Muscle of leg (tissue), 11 donors: ENCODE measurements around the gene HOXB4. TPM values are rescaled to one million over a fixed set of nuclear protein-coding genes. Genes with fewer than 3 reads are reported as not detected.

Experiments
- DNase-seq: peaks from one replicate; pipeline ENCODE4 v3.0.0; 2013
- H3K27ac ChIP-seq: one replicate; pipeline ENCODE4 v1.5.1; 2013; ENCODE audit warnings: mild to moderate bottlenecking, low read length, control low read depth
- H3K27me3 ChIP-seq: one replicate; pipeline ENCODE4 v1.6.1; 2013; ENCODE audit warnings: low read length; ENCODE audit not compliant: control insufficient read depth, insufficient read depth
- H3K36me3 ChIP-seq: one replicate; pipeline ENCODE4 v1.6.1; 2013; ENCODE audit warnings: low read length; ENCODE audit not compliant: control insufficient read depth, insufficient read depth
- H3K4me1 ChIP-seq: one replicate; pipeline ENCODE4 v1.6.1; 2013; ENCODE audit warnings: low read length; ENCODE audit not compliant: control insufficient read depth, insufficient read depth
- H3K4me3 ChIP-seq: one replicate; pipeline ENCODE4 v1.5.1; 2013; ENCODE audit warnings: low read length, control low read depth
- H3K9me3 ChIP-seq: replicated peaks from 2 replicates; pipeline ENCODE4 v1.6.1; 2013; ENCODE audit warnings: low read depth, low read length; ENCODE audit not compliant: control insufficient read depth
- WGBS: methylation state at CpG from one replicate; pipeline ENCODE4 v1.1.5; 2013; ENCODE audit warnings: missing lambda C conversion rate; ENCODE audit not compliant: insufficient coverage; 5-methylcytosine and 5-hydroxymethylcytosine counted together
- polyA plus RNA-seq, 8 donors: library from polyadenylated mRNA; unstranded; fragments of 120-200 nt; gene quantifications; one replicate each; pipeline versions ENCODE4 v1.2.1 to v1.2.3, GENCODE V29; 2013; ENCODE audit warnings: inconsistent platforms in 1 of 8, low replicate concordance in 1 of 8; ENCODE audit not compliant: insufficient read length in 8 of 8, insufficient read depth in 1 of 8
- total RNA-seq: library from RNA; stranded (reverse); fragments of 120-200 nt; gene quantifications from one replicate; pipeline ENCODE4 v1.2.4, GENCODE V29; 2013

HOXB4 gene
- total and polyA plus RNA-seq, 9 donors, result 0.53 to 1.7 (median 1.2) TPM

GRCh38 chr17:48613862-48614694, 35.9 kb upstream of the HOXB4 start:
- no peak for DNase-seq
- Histone ChIP-seq H3K27ac (no peak overlapping the region), H3K9me3 (no peaks in the 10 kb centered on the region), H3K27me3 (peaks cover 100% of the 10 kb centered on the region), H3K36me3 (no peaks in the 10 kb centered on the region), H3K4me1 (peaks cover 36% of the 10 kb centered on the region), H3K4me3 (peak overlapping the region; percentile 13)
- WGBS, result under 1% methylated on average over 52 of the region's 55 CpGs

GRCh38 chr17:48612854-48613691, 34.9 kb upstream of the HOXB4 start:
- peaks cover 34% of the 10 kb centered on the region for H3K4me1 ChIP-seq
- no peak for DNase-seq
- H3K27me3 ChIP-seq, result peaks cover 100% of the 10 kb centered on the region
- peak overlapping the region; percentile 28 for H3K4me3 ChIP-seq
- H3K36me3 ChIP-seq, result no peaks in the 10 kb centered on the region
- H3K9me3 ChIP-seq, result no peaks in the 10 kb centered on the region
- peak overlapping the region; percentile 47 for H3K27ac ChIP-seq
- under 1% methylated on average over 58 of the region's 67 CpGs for WGBS

GRCh38 chr17:48612456-48612853, 34.3 kb upstream of the HOXB4 start:
- peaks cover 31% of the 10 kb centered on the region for H3K4me1 ChIP-seq
- no peak overlapping the region for H3K4me3 ChIP-seq
- WGBS, result 0% methylated on average over 5 of the region's 15 CpGs
- H3K27ac ChIP-seq, result peak overlapping the region; percentile 35
- no peak for DNase-seq
- H3K27me3 ChIP-seq, result peaks cover 100% of the 10 kb centered on the region
- H3K9me3 ChIP-seq, result no peaks in the 10 kb centered on the region
- no peaks in the 10 kb centered on the region for H3K36me3 ChIP-seq

GRCh38 chr17:48611681-48612455, 33.7 kb upstream of the HOXB4 start:
- Histone ChIP-seq H3K4me3 (peak overlapping the region; percentile 63), H3K27me3 (peaks cover 100% of the 10 kb centered on the region), H3K4me1 (peaks cover 31% of the 10 kb centered on the region), H3K36me3 (no peaks in the 10 kb centered on the region), H3K9me3 (no peaks in the 10 kb centered on the region), H3K27ac (peak overlapping the region; percentile 69)
- no peak for DNase-seq
- WGBS, result 2% methylated on average over 28 of the region's 36 CpGs

- H3K36me3 ChIP-seq, result no peaks in the 10 kb centered on the region
- H3K9me3 ChIP-seq, result no peaks in the 10 kb centered on the region
- peaks cover 100% of the 10 kb centered on the region for H3K27me3 ChIP-seq
- H3K4me3 ChIP-seq, result peak overlapping the region; percentile 63
- peak overlapping the region; percentile 60 for H3K27ac ChIP-seq
- no peak for DNase-seq
- H3K4me1 ChIP-seq, result peaks cover 31% of the 10 kb centered on the region
- 3% methylated on average over 12 of the region's 22 CpGs for WGBS
Measured at GRCh38 chr17:48611213-48611612, 33.1 kb upstream of the HOXB4 start.

GRCh38 chr17:48610282-48611211, 32.4 kb upstream of the HOXB4 start, which contains the start of gene HOXB7:
HOXB7 (minus strand) TSS chr17:48611017; CDS start chr17:48610918, 99 bp downstream.
- Histone ChIP-seq H3K4me3 (peak within 1 kb of the TSS; percentile 63), H3K4me1 (peaks cover 31% of the 10 kb centered on the region), H3K36me3 (no peaks in the 10 kb centered on the region), H3K27ac (peak within 1 kb of the TSS; percentile 69), H3K27me3 (peaks cover 100% of the 10 kb centered on the region), H3K9me3 (no peaks in the 10 kb centered on the region)
- DNase-seq, result peak; percentile 55
- under 1% methylated on average over 61 of the region's 79 CpGs for WGBS

- 1% methylated on average over 11 of the region's 15 CpGs for WGBS
- H3K27me3 ChIP-seq, result peaks cover 100% of the 10 kb centered on the region
- H3K9me3 ChIP-seq, result no peaks in the 10 kb centered on the region
- peaks cover 31% of the 10 kb centered on the region for H3K4me1 ChIP-seq
- no peak for DNase-seq
- peak overlapping the region; percentile 60 for H3K27ac ChIP-seq
- peak overlapping the region; percentile 63 for H3K4me3 ChIP-seq
- H3K36me3 ChIP-seq, result no peaks in the 10 kb centered on the region
Measured at GRCh38 chr17:48609759-48610281, 31.7 kb upstream of the HOXB4 start.

- no peaks in the 10 kb centered on the region for H3K36me3 ChIP-seq
- H3K27ac ChIP-seq, result no peak overlapping the region
- H3K9me3 ChIP-seq, result no peaks in the 10 kb centered on the region
- DNase-seq, result no peak
- H3K4me1 ChIP-seq, result peaks cover 27% of the 10 kb centered on the region
- peaks cover 100% of the 10 kb centered on the region for H3K27me3 ChIP-seq
- H3K4me3 ChIP-seq, result no peak overlapping the region
Measured at GRCh38 chr17:48609033-48609432, 30.9 kb upstream of the HOXB4 start.

GRCh38 chr17:48608494-48608834, 30.3 kb upstream of the HOXB4 start:
- no peak overlapping the region for H3K4me3 ChIP-seq
- no peaks in the 10 kb centered on the region for H3K36me3 ChIP-seq
- WGBS, result no CpG with 5 or more reads among the region's 1 CpG
- peaks cover 100% of the 10 kb centered on the region for H3K27me3 ChIP-seq
- H3K27ac ChIP-seq, result no peak overlapping the region
- no peaks in the 10 kb centered on the region for H3K9me3 ChIP-seq
- no peak for DNase-seq
- H3K4me1 ChIP-seq, result peaks cover 24% of the 10 kb centered on the region
